GM12874 (cell line): ENCODE results near the gene ZYX.

ENCODE experiments used
- CTCF ChIP-seq: IDR thresholded peaks from 2 replicates; pipeline ENCODE4 v1.5.1; 2011; ENCODE audit warnings: low read depth, mild to moderate bottlenecking, control low read depth, low read length, moderate library complexity; ENCODE audit not compliant: insufficient read depth

Gene ZYX

GRCh38 chr7:143411976-143412708 is 31.0 kb downstream of the ZYX start:
- TF ChIP-seq CTCF: no peak

- no peak for TF ChIP-seq CTCF
Observed at GRCh38 chr7:143413123-143413522, 32.0 kb downstream of the ZYX start.

GRCh38 chr7:143415742-143416397 is 34.7 kb downstream of the ZYX start:
- no peak for TF ChIP-seq CTCF

- TF ChIP-seq CTCF: peak; percentile 51; the same call in 1 of the 2 replicates
Observed at GRCh38 chr7:143416565-143417149, 35.5 kb downstream of the ZYX start.

- no peak for TF ChIP-seq CTCF
Observed at GRCh38 chr7:143417734-143418383, 36.7 kb downstream of the ZYX start.

GRCh38 chr7:143418681-143419458 is 37.7 kb downstream of the ZYX start:
- TF ChIP-seq CTCF: no peak
